ENCODE measurements around the gene ANKRD42. TPM values are rescaled to one million over a fixed set of nuclear protein-coding genes. Genes with fewer than 3 reads are reported as not detected.

The ANKRD42 gene
- total RNA-seq, 1 donor from 2014 or later, result 11.5 TPM

DNA sequence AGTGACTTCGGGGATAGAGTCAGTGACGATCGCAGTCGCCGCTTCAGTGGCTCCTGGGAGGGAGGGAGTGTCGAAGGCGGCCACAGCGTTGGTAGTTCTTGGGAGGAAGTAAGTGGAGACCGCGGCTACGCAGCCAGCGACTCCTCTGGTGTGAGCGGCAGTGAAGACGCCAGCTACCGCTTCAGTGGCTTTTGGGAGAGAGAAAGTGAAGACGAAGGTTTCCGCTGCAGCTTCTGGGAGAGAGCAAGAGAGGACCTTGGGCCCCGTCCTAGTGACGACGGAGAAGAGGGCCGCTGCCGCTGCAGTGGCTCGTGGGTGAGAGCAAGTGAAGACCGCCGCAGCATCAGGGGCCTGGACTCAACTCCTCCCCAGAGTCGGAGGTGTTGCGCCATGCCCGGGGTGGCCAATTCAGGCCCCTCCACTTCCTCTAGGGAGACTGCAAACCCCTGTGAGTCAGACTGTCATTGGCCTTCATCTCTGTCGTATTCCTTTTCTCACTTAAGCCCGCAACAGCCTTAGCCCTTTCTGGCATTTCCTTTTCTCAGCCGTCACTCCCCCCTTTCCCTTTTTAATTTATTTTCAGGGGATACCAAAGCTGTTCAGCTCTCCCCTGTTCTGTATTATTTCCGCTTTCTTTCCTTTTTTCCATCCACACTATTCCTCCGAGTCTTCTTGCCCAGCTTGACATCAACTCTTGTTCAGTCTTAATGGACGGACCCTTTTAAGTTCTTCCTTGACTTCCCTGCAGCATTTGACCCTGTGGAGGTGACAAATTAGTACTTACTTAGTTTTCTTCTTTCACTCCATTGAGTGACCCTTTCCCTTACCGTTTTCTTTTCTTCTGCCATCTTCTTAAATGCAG lies 1.0 kb downstream of the ANKRD42 start:
- Histone ChIP-seq H3K36me3 (ENCODE audit: control insufficient read depth, insufficient read depth, low read length) (peaks cover under 1% of the 10 kb centered on the region), H3K27me3 (ENCODE audit: control insufficient read depth, insufficient read depth, low read length) (no peaks in the 10 kb centered on the region), H3K4me3 (ENCODE audit: low read depth, low read length) (peak overlapping the region; percentile 64)
- TF ChIP-seq, protein P1, sequence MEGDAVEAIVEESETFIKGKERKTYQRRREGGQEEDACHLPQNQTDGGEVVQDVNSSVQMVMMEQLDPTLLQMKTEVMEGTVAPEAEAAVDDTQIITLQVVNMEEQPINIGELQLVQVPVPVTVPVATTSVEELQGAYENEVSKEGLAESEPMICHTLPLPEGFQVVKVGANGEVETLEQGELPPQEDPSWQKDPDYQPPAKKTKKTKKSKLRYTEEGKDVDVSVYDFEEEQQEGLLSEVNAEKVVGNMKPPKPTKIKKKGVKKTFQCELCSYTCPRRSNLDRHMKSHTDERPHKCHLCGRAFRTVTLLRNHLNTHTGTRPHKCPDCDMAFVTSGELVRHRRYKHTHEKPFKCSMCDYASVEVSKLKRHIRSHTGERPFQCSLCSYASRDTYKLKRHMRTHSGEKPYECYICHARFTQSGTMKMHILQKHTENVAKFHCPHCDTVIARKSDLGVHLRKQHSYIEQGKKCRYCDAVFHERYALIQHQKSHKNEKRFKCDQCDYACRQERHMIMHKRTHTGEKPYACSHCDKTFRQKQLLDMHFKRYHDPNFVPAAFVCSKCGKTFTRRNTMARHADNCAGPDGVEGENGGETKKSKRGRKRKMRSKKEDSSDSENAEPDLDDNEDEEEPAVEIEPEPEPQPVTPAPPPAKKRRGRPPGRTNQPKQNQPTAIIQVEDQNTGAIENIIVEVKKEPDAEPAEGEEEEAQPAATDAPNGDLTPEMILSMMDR (IDR thresholded peaks at IDR 0.05; ENCODE audit: insufficient read depth, low read length, poor library complexity, severe bottlenecking), result no peak
- peak; percentile 32 for DNase-seq (ENCODE audit: low read depth)

DNA sequence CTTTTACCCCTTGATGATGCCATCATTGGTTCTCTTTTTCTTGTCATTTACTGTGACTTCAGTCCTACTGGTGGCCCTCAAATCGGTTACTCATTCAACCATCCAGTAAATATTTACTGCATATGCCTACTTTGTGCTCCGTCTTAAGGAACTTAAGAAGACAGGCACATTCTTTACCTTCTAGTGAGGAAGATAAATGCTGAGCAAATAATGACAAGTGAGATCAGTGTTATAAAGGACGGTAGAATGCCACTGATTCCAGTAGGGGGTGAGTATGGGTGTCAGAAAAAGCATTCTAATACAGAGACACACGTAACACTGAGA lies 1.6 kb downstream of the ANKRD42 start:
- TF ChIP-seq, protein P1 (IDR thresholded peaks at IDR 0.05; ENCODE audit: insufficient read depth, low read length, poor library complexity, severe bottlenecking), result no peak
- peaks cover 1% of the 10 kb centered on the region for H3K36me3 ChIP-seq (ENCODE audit: control insufficient read depth, insufficient read depth, low read length)
- DNase-seq (ENCODE audit: low read depth), result no peak
- H3K27me3 ChIP-seq (ENCODE audit: control insufficient read depth, insufficient read depth, low read length), result no peaks in the 10 kb centered on the region
- H3K4me3 ChIP-seq (ENCODE audit: low read depth, low read length), result peak overlapping the region; percentile 64

DNA sequence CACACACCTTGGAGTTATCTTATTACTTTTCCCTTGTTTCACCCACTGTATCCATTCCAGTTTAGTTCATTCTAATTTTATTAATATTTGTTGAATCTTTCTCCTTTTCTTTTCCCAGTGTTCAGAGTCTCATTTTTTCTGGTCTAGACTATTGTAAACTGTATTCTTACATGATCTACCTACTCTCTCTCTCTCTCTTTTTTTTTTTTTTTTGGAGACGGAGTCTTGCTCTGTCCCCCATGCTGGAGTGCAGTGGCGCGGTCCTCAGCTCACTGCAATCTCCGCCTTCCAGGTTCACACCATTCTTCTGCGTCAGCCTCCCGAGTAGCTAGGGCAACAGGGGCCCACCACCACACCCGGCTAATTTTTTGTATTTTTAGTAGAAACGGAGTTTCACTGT lies 2.1 kb downstream of the ANKRD42 start:
- Histone ChIP-seq H3K36me3 (ENCODE audit: control insufficient read depth, insufficient read depth, low read length) (peaks cover 1% of the 10 kb centered on the region), H3K27me3 (ENCODE audit: control insufficient read depth, insufficient read depth, low read length) (no peaks in the 10 kb centered on the region), H3K4me3 (ENCODE audit: low read depth, low read length) (no peak overlapping the region)
- no peak for DNase-seq (ENCODE audit: low read depth)
- TF ChIP-seq, protein P1 (IDR thresholded peaks at IDR 0.05; ENCODE audit: insufficient read depth, low read length, poor library complexity, severe bottlenecking), result no peak

DNA sequence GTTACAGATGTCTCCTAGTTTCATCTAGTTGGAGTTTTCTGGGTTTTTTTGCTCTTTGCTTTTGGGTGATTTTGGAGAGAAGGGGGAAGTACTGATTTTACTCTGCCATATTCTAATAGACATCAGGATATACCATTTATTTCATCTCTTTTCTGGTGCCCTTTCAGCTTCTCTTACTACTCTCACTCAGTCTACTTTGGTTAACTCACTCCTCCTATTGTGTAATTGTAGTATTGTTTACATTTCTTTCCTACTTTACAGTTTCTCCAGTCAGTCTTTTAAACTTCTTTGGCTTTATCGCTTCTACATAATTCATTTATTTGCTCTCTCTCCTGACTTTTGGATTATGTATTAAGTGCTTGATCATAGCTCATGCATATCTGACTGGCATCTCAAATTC lies 6.5 kb downstream of the ANKRD42 start:
- no peak for DNase-seq (ENCODE audit: low read depth)
- peaks cover 1% of the 10 kb centered on the region for H3K36me3 ChIP-seq (ENCODE audit: control insufficient read depth, insufficient read depth, low read length)
- no peaks in the 10 kb centered on the region for H3K27me3 ChIP-seq (ENCODE audit: control insufficient read depth, insufficient read depth, low read length)
- TF ChIP-seq, protein P1 (IDR thresholded peaks at IDR 0.05; ENCODE audit: insufficient read depth, low read length, poor library complexity, severe bottlenecking), result no peak
- H3K4me3 ChIP-seq (ENCODE audit: low read depth, low read length), result no peak overlapping the region

DNA sequence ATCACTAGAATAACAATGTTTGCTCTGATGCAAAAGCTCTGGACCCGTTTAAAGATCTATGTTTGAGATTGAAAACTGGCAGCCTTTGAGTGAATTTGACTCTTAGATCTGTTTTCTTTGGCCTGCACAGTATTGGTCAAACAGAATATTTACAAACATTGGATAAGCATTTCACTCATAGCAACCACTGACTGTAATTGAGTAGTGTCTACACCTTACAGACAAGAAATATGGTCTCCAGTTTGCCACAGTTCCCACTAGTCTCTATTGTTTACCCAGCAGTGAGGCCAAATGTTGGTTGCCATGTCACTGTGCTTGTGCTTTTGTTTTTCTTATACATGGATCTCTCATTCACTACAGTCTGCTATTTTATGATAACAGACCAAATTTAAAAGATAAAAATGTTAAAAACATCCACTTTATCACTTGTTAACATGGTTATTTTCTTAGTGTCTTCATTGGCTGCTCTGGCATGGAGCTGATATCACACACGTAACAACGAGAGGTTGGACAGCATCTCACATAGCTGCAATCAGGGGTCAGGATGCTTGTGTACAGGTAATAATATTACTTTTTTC lies 12.2 kb downstream of the ANKRD42 start:
- TF ChIP-seq, protein P1 (IDR thresholded peaks at IDR 0.05; ENCODE audit: insufficient read depth, low read length, poor library complexity, severe bottlenecking), result no peak
- H3K27me3 ChIP-seq (ENCODE audit: control insufficient read depth, insufficient read depth, low read length), result no peaks in the 10 kb centered on the region

More for the DNA sequence above, 12.2 kb downstream of the ANKRD42 start:
- no peak overlapping the region for H3K4me3 ChIP-seq (ENCODE audit: low read depth, low read length)
- no peaks in the 10 kb centered on the region for H3K36me3 ChIP-seq (ENCODE audit: control insufficient read depth, insufficient read depth, low read length)
- no peak for DNase-seq (ENCODE audit: low read depth)

Measured in kidney epithelial cell (primary cell).